Adipocyte (in vitro differentiated cells): Measurements from ENCODE around the gene SIGLEC6.
A peak's percentile ranks its signal among the peaks of the same experiment; 100 is the strongest.

Experiments
- DNase-seq: peaks from one replicate; pipeline ENCODE4 v3.0.0-alpha.2; 2015; ENCODE audit warnings: low read depth
- H3K27me3 ChIP-seq: replicated peaks from 2 replicates; pipeline ENCODE4 v1.7.0; 2013; ENCODE audit warnings: mild to moderate bottlenecking, low read length, moderate library complexity; ENCODE audit not compliant: control insufficient read depth, insufficient read depth
- H3K36me3 ChIP-seq: 2 replicates; pipeline ENCODE4 v1.7.0; 2013; ENCODE audit warnings: low read length, mild to moderate bottlenecking, moderate library complexity; ENCODE audit not compliant: control insufficient read depth, insufficient read depth, severe bottlenecking
- H3K4me1 ChIP-seq: 2 replicates; pipeline ENCODE4 v1.7.0; 2013; ENCODE audit warnings: mild to moderate bottlenecking, low read length, moderate library complexity; ENCODE audit not compliant: control insufficient read depth, insufficient read depth
- H3K4me3 ChIP-seq: 2 replicates; pipeline ENCODE4 v1.7.0; 2013; ENCODE audit warnings: mild to moderate bottlenecking, low read length, moderate library complexity
- H3K9ac ChIP-seq: 2 replicates; pipeline ENCODE4 v1.7.0; 2013; ENCODE audit warnings: mild to moderate bottlenecking, low read length, moderate library complexity
- H3K9me3 ChIP-seq: 2 replicates; pipeline ENCODE4 v1.7.0; 2013; ENCODE audit warnings: mild to moderate bottlenecking, low read length, moderate library complexity; ENCODE audit not compliant: control insufficient read depth

SIGLEC6 gene

DNA sequence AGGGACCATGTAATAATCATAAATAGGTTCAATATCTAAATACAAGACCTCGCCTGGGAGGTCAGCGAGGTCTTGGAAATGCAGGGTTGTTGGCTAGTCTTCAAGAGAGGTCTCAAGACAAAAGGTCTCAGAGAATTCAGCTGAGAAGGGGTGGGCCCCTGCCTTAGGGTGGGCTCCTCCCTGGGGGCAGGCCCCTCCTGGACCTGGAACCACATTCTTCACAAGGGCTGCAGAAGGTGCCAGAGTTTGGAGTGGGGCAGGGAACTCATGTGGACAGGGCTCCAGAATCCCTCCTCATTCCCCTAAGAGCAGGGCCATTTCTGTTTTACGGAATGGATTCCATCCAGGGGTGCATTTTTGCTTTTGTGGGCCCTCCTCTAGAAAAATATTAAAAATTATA lies 43.0 kb downstream of the SIGLEC6 start:
- Histone ChIP-seq H3K4me1 (no peaks in the 10 kb centered on the region), H3K4me3 (no peak overlapping the region), H3K9ac (no peak overlapping the region), H3K27me3 (no peaks in the 10 kb centered on the region), H3K9me3 (no peaks in the 10 kb centered on the region), H3K36me3 (no peaks in the 10 kb centered on the region)
- no peak for DNase-seq

DNA sequence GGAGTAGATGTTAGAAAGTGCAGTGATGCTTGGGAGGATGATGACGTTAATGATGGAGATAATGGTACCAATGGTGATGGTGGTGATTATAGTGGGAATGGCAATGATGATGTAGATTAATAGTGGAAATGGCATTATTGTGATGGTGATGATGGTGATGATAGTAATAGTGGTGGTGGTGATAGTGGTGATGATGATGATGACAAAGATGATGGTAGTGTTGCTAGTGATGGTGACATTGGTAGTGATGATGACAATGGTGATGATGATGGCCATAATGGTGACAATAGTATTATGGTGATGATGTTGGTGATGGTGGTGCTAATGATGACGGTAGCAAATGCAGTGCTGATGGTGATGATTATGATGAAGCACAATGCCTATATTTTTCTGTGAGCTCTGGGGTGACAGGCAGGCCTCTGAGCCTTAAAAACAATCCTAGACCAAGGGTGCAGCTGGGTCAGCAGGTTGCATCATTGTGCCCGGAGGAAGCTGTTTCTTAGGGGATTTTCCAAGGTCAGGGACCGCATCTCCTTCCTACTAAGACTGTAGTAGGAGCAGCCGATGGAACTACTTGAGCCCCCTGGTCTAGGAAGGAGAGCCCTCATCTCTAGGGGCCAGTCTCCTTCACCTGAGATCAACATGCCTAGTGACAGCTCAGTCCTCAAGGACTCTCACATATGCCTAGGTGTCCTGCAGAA lies 45.4 kb downstream of the SIGLEC6 start:
- Histone ChIP-seq H3K27me3 (no peaks in the 10 kb centered on the region), H3K4me3 (no peak overlapping the region), H3K9ac (no peak overlapping the region), H3K4me1 (no peaks in the 10 kb centered on the region), H3K36me3 (no peaks in the 10 kb centered on the region), H3K9me3 (no peaks in the 10 kb centered on the region)
- no peak for DNase-seq

DNA sequence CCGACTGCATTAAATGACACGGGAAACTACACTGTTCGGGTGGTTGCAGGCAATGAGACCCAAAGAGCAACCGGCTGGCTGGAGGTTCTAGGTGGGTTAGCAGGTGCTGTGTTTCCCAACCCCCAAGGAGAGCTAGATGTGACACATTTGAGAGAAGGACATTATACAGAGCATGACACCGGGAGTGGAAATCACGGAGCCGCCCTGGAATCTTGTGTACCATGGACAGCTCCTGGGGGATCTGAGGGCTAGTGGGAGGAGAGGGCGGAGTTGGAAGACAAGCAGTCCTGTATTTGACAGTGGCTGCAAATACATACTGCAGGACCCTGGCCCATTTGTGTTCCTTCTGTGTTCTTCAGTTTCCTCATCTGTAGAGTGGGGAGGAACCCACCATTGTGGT lies 50.9 kb downstream of the SIGLEC6 start:
- Histone ChIP-seq H3K36me3 (no peaks in the 10 kb centered on the region), H3K4me3 (no peak overlapping the region), H3K9me3 (no peaks in the 10 kb centered on the region), H3K4me1 (no peaks in the 10 kb centered on the region), H3K9ac (no peak overlapping the region), H3K27me3 (peaks cover 7% of the 10 kb centered on the region)
- DNase-seq: peak; percentile 4

DNA sequence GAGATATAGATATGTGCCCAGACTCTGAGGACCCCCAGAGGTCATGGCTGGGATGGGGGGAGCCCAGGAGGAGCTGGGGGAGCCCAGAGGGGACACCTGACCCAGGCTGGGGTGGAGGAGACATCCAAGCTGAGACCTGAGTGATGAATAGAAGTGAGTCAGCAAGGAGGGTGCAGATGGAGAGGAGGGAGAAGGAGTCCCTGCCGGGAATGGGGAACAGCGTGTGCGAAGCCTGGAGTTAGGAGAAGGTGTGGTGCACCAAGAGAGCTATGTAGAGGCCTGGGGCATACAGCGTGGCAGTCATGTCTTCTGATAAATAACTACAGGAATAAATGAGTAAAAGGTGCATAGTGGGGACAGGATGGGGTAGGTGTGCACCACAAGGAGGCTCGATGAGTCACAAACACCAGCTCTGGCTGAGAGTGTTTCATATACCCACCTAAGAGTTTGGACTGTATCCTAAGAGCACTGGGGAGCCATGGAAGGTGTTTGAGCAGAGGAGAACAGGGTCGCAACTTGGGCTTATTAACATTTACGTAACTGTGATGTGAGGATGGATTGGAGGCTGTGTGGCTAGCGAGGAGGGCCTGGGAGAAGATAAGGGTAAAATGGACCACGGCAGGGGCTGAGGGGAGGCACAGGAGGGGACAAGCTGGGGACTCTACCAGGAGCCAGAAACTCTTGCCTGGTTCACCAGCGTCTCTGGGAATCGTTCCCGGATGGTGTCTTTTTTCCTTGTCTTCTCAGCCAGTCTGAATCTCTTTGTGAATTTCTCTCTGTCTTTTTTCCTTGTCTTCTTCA lies 51.7 kb downstream of the SIGLEC6 start:
- Histone ChIP-seq H3K36me3 (no peaks in the 10 kb centered on the region), H3K9me3 (no peaks in the 10 kb centered on the region), H3K4me1 (no peaks in the 10 kb centered on the region), H3K4me3 (no peak overlapping the region), H3K9ac (no peak overlapping the region), H3K27me3 (peaks cover 8% of the 10 kb centered on the region)
- no peak for DNase-seq

DNA sequence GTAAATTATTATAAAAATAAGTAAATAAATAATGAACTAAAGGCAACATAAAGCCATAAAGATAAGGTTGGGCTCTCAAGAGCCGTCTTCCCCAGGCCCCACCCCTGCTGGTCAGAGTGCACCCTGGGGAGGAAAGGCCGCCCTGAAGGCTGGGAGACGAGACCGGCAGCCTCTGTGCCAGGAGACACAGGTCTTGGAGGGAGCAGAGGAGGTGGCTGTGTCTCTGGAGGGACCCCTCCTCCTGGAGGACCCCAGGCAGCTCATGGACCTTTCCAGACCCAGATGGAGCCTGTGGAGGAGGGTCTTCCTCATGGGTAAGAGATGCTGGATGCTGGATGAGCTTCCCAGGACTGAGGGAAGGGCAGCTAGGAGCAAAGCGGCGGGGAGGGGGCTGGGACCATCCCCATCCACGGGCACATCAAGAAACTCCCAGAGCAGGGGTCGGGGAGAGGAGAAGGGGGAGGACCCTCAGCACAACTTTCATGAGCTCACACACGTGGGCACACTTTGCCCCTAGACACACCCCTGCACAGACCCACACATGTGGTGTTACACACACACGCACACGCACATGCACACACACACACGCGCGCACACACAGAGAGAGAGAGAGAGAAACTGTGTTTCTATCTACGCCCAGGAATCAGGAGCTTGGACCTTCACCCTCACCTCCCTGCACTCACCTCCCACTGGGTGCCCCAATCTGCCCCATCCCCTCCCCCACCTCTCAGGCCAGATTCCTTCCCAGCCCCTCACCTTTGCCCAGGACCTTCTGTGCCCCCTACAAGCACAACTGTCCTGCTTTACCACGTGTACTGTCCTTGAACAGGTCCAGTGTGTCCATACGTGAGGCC lies 52.9 kb downstream of the SIGLEC6 start, which contains the start of gene CEACAM18:
Gene CEACAM18 (plus strand): TSS at position 159 of the 854 bp plus-strand sequence.
- no peak within 1 kb of the TSS for H3K4me3 ChIP-seq
- H3K9ac ChIP-seq: no peak within 1 kb of the TSS
- H3K36me3 ChIP-seq: no peaks in the 10 kb centered on the region
- no peaks in the 10 kb centered on the region for H3K4me1 ChIP-seq
- peaks cover 14% of the 10 kb centered on the region for H3K27me3 ChIP-seq
- no peaks in the 10 kb centered on the region for H3K9me3 ChIP-seq
- DNase-seq: no peak

DNA sequence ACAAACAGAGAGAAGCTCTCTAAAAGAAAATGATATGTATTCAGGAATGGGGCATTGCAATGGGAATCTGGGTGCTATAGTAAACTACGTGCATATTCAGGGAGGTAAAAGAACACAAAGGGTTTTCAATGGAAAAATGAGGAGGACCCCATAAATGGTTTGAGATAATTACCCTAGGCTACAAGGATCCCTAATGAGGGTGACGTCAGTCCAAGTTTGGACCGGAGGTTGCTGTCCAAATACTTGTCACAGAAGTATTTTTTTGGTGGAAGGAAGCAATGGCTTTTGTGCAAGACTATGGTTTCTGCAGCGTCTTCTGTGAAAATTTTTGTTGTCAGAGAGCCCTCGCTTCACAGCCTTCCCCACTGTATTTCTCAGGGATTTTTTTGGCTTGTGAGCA lies 54.1 kb downstream of the SIGLEC6 start:
- H3K4me1 ChIP-seq: no peaks in the 10 kb centered on the region
- H3K9ac ChIP-seq: no peak overlapping the region
- no peak for DNase-seq
- no peaks in the 10 kb centered on the region for H3K36me3 ChIP-seq
- H3K9me3 ChIP-seq: no peaks in the 10 kb centered on the region
- H3K4me3 ChIP-seq: no peak overlapping the region
- peaks cover 14% of the 10 kb centered on the region for H3K27me3 ChIP-seq

DNA sequence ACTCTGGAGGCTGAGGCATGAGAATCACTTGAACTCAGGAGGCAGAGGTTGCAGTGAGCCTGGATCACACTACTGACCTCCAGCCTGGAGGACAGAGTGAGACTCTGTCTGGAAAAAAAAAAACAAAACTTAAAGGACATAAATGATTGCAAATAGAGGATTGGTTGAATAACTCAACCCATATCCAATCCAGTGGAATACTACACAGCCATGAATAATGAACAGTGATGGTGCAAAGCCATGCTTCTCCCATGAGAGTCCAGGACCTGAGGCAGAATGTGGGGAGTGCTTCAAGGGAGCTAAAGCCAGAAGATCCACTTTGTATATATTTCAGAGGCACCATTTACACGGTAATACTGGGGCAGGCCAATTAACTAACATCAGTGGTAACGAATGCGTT lies 55.3 kb downstream of the SIGLEC6 start:
- Histone ChIP-seq H3K4me1 (no peaks in the 10 kb centered on the region), H3K9ac (no peak overlapping the region), H3K27me3 (peaks cover 14% of the 10 kb centered on the region), H3K4me3 (no peak overlapping the region), H3K36me3 (no peaks in the 10 kb centered on the region), H3K9me3 (no peaks in the 10 kb centered on the region)
- no peak for DNase-seq

DNA sequence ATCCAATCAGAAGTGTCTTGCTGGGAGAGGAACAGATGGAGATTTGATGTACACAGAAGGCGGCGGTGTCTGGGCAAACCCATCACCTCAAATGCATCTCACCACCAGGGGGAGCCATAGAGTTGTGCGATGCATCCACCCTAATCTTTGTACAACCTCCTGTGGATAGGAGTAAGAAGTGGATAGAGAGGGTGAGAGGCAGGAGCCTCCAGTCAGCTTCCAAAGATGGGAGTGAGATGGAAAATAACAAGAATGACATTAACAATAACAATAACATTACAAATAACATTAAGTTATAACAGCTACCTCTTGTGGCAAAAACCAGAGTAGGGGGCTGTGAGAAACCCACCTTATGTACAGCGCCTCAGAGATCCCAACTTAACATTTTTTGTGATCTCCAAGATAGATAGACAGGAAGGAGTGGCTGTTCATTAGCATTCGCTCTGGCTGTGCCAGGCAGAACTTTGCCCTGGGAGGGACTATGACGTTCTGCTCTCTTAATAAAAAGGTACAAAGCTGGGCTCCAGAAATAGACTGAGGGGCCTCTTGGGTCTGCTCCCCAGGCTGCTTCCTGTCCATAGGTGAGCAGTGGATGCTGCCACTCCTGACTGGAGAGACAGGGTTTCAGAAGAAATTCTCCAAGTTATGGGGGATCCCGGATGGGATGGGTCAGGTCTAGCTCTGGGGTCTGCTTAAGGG lies 58.3 kb downstream of the SIGLEC6 start:
- no peak overlapping the region for H3K9ac ChIP-seq
- H3K4me3 ChIP-seq: no peak overlapping the region
- no peaks in the 10 kb centered on the region for H3K36me3 ChIP-seq
- no peaks in the 10 kb centered on the region for H3K9me3 ChIP-seq
- H3K27me3 ChIP-seq: peaks cover 15% of the 10 kb centered on the region
- peak; percentile 85 for DNase-seq
- H3K4me1 ChIP-seq: no peaks in the 10 kb centered on the region

DNA sequence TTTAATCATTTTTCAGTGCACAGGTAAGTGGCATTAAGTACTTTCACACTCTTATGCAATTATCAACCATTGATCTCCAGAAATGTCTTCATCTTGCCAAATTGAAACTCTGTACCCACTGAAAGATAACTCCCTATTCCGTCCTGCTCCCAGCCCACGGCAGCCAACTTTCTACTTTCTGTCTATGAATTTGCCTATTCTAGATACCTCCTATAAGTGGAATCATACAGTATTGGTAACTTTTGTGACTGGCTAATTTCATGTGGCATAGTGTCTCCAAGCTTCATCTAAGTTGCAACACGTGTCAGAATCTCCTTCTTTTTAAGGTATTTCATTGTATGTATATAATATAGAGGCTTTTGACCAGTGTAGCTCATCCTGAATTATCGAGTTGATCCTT lies 58.9 kb downstream of the SIGLEC6 start:
- H3K9ac ChIP-seq: no peak overlapping the region
- H3K27me3 ChIP-seq: peaks cover 20% of the 10 kb centered on the region
- no peaks in the 10 kb centered on the region for H3K36me3 ChIP-seq
- H3K4me3 ChIP-seq: no peak overlapping the region
- no peaks in the 10 kb centered on the region for H3K4me1 ChIP-seq
- H3K9me3 ChIP-seq: no peaks in the 10 kb centered on the region
- no peak for DNase-seq

DNA sequence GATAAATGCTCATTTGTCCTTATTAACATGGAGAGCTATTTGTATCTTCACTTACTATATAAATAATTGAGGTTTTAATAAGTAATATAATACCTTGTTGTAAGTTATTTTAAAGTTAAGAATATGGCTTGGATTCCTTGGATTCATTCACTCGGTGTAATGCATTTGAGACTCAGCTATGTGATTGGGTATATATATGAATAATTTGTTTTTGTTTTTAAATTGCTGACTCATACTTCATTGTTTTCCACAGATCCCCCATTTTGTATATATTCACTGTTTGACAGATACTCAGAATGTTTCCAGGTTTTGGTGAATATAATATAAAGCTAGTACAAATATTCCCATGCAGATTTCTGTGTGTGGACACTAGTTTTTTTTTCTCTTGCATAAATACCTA lies 59.9 kb downstream of the SIGLEC6 start:
- H3K9me3 ChIP-seq: no peaks in the 10 kb centered on the region
- no peaks in the 10 kb centered on the region for H3K4me1 ChIP-seq
- no peaks in the 10 kb centered on the region for H3K36me3 ChIP-seq
- peaks cover 26% of the 10 kb centered on the region for H3K27me3 ChIP-seq
- no peak overlapping the region for H3K9ac ChIP-seq
- no peak for DNase-seq
- no peak overlapping the region for H3K4me3 ChIP-seq
